Panc1 (cell line): ENCODE data around the gene SHANK2. TPM values are rescaled to one million over a fixed set of nuclear protein-coding genes. Genes with fewer than 3 reads are reported as not detected.

ENCODE experiments used
- ATAC-seq: fragments of 200-7000 bp; cut with Tn5 transposase; 2 replicates; pipeline ENCODE4 v1.9.1; 2020; ENCODE audit warnings: mild to moderate bottlenecking, moderate library complexity
- BruUV-seq: library from RNA; stranded (reverse); fragments of 400-500 nt; replicated peaks from 2 replicates; lab custom pipeline; 2021; lab: Mats Ljungman, UMichigan
- CTCF ChIA-PET: fragments of 300-600 bp; sonication (Branson Sonifier 250); formaldehyde crosslinking; loops from one replicate; lab custom pipeline; 2022; ENCODE audit warnings: antibody characterized with exemption; lab: Charles Lee
- POLR2A ChIA-PET: fragments of 300-600 bp; sonication (Branson Sonifier 250); formaldehyde crosslinking; loops from one replicate; lab custom pipeline; 2022; ENCODE audit warnings: antibody characterized with exemption; lab: Charles Lee
- DNase-seq: peaks from one replicate; pipeline ENCODE4 v3.0.0-alpha.2; 2010; ENCODE audit warnings: low read depth, low spot score
- H3K27ac ChIP-seq: 2 replicates; pipeline ENCODE4 v1.5.1; 2011; ENCODE audit warnings: mild to moderate bottlenecking, low read length, inconsistent platforms
- H3K27me3 ChIP-seq: fragments of 200-500 bp; sonication (Bioruptor generic); 2 replicates; pipeline ENCODE4 v1.6.0; 2014; ENCODE audit warnings: low read length, inconsistent platforms; ENCODE audit not compliant: control insufficient read depth, insufficient read depth
- H3K36me3 ChIP-seq: fragments of 200-500 bp; sonication (Bioruptor generic); 2 replicates; pipeline ENCODE4 v1.5.1; 2014; ENCODE audit warnings: inconsistent platforms, mild to moderate bottlenecking, low read length, moderate library complexity; ENCODE audit not compliant: control insufficient read depth, insufficient read depth
- H3K4me1 ChIP-seq: 2 replicates; pipeline ENCODE4 v1.5.1; 2011; ENCODE audit warnings: inconsistent platforms, mild to moderate bottlenecking, low read length, moderate library complexity; ENCODE audit not compliant: control insufficient read depth, insufficient read depth
- H3K4me3 ChIP-seq, 2 experiments: 2 replicates each; pipeline ENCODE4 v1.5.1; 2011 to 2012; ENCODE audit warnings: low read depth in 2 of 2, low read length in 2 of 2, mild to moderate bottlenecking in 2 of 2, inconsistent platforms in 1 of 2, moderate library complexity in 1 of 2
- H3K9me3 ChIP-seq: fragments of 200-500 bp; sonication (Bioruptor generic); 2 replicates; pipeline ENCODE4 v1.5.1; 2014; ENCODE audit warnings: low read depth, mild to moderate bottlenecking, inconsistent platforms, low read length, moderate library complexity; ENCODE audit not compliant: control insufficient read depth, insufficient read depth
- CTCF ChIP-seq: fragments of 450-650 bp; IDR thresholded peaks from 2 replicates; pipeline ENCODE4 v1.5.1; 2017; ENCODE audit warnings: mild to moderate bottlenecking
- POLR2AphosphoS5 ChIP-seq: IDR thresholded peaks from 2 replicates; pipeline ENCODE4 v1.6.1; 2012; ENCODE audit warnings: mild to moderate bottlenecking, low read depth, low read length, moderate library complexity
- SIN3A ChIP-seq: IDR thresholded peaks from 2 replicates; pipeline ENCODE4 v1.6.1; 2012; ENCODE audit warnings: low read depth, mild to moderate bottlenecking, low read length, moderate library complexity, borderline replicate concordance; ENCODE audit not compliant: insufficient read depth
- TCF7L2 ChIP-seq: IDR thresholded peaks from 2 replicates; pipeline ENCODE4 v1.6.1; 2011; ENCODE audit warnings: mild to moderate bottlenecking, low read depth, low read length, inconsistent platforms
- in situ Hi-C: cut with HindIII; loops from 2 replicates; pipeline ENCODE4 v1.10.0; 2016; ENCODE audit warnings: low sequenced_read_pairs, low pct_unique_long_range_greater_than_20kb
- intact Hi-C: fragments of 100-400 bp; cut with micrococcal nuclease; formaldehyde crosslinking; loops from one replicate; pipeline ENCODE4 v1.10.0; 2022; ENCODE audit not compliant: unreplicated experiment
- total RNA-seq: library from RNA; stranded (reverse); gene quantifications from one replicate; pipeline ENCODE4 v1.2.1, GENCODE V29; 2021; ENCODE audit not compliant: unreplicated experiment
- TF ChIP-seq, protein P1 (sequence below), 2 experiments: IDR thresholded peaks; 2 replicates each; pipeline ENCODE4 v1.6.1; 2011 to 2012; ENCODE audit warnings: low read depth in 2 of 2, control low read depth in 1 of 2, low read length in 1 of 2, mild to moderate bottlenecking in 1 of 2, moderate library complexity in 1 of 2; ENCODE audit not compliant: insufficient read depth in 1 of 2

Gene SHANK2
- total RNA-seq, 1 experiment from 2014 or later = 1.7 TPM

DNA sequence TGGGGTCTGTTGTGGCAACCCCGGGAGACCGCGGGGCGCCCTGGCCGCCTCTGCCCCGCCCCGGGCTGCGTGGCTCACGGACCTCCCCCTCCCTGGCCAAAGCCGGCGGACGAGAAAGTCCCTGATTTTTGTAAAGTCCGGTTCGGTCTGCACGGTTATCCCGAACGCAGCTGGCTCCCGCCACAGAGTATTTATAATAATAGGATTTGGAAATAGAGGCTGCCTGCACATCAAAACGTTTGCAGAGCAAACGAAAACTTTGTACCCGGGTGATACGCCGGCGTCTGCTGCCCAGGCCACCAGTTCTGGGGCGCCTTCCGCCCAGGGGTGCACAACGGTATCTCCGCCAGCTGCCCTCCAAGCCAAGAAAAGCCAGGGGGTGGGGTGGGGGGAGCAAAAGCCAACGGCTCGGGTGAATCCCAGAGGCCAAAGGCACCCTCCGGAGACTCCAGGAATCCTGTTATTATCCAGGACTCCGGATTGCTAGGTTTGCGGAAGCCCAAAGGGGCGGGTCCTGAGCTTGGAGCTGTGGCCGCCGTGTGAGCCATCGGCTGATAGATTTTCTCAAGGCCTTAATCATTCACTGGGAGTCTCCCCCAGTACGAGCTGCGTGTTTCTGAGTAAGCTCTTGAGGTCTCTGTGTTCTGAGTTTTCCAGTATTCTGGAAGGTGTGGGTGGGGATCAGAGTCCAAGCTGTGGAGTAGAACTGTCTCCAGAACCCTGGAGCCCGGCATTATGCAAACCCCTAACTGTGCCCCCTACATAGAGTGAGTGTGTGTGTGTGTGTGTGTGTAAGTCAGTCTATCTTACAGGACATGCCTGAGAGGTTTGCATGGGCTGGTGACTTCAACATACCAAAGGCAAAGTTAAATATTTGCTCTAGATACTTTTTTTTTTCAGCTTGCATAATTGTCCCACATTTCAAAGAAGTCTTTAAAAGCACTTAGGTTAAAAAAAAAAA, 673 bp upstream of the SHANK2 start:
- ChIA-PET POLR2A (interaction anchor here (0.7 kb wide), 1 partner anchor 146 kb away, joined by 4 read pairs; no protein-coding TSS in a partner anchor), CTCF (interaction anchor here (0.5 to 0.7 kb wide), 2 partner anchors 166 to 1052 kb away, joined by 3 to 6 read pairs; no protein-coding TSS in a partner anchor)
- intact Hi-C loops (no loop called here), in situ Hi-C loops (no loop called here)
- Histone ChIP-seq H3K4me1 (peaks cover 7% of the 10 kb centered on the region), H3K36me3 (no peaks in the 10 kb centered on the region; the same call in 1 of the 2 replicates), H3K27me3 (peaks cover 15% of the 10 kb centered on the region), H3K9me3 (no peaks in the 10 kb centered on the region), H3K4me3 (peak overlapping the region; percentile 35 to 57), H3K27ac (no peak overlapping the region)
- no peak for DNase-seq
- ATAC-seq = peak; percentile 70
- no peak for TF ChIP-seq SIN3A
- TF ChIP-seq CTCF = no peak
- TF ChIP-seq TCF7L2 = no peak
- no peak for TF ChIP-seq POLR2AphosphoS5
- TF ChIP-seq, protein P1, sequence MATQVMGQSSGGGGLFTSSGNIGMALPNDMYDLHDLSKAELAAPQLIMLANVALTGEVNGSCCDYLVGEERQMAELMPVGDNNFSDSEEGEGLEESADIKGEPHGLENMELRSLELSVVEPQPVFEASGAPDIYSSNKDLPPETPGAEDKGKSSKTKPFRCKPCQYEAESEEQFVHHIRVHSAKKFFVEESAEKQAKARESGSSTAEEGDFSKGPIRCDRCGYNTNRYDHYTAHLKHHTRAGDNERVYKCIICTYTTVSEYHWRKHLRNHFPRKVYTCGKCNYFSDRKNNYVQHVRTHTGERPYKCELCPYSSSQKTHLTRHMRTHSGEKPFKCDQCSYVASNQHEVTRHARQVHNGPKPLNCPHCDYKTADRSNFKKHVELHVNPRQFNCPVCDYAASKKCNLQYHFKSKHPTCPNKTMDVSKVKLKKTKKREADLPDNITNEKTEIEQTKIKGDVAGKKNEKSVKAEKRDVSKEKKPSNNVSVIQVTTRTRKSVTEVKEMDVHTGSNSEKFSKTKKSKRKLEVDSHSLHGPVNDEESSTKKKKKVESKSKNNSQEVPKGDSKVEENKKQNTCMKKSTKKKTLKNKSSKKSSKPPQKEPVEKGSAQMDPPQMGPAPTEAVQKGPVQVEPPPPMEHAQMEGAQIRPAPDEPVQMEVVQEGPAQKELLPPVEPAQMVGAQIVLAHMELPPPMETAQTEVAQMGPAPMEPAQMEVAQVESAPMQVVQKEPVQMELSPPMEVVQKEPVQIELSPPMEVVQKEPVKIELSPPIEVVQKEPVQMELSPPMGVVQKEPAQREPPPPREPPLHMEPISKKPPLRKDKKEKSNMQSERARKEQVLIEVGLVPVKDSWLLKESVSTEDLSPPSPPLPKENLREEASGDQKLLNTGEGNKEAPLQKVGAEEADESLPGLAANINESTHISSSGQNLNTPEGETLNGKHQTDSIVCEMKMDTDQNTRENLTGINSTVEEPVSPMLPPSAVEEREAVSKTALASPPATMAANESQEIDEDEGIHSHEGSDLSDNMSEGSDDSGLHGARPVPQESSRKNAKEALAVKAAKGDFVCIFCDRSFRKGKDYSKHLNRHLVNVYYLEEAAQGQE (IDR thresholded peaks at IDR 0.05; ENCODE audit: insufficient read depth in 1 of 2, low read depth in 2 of 2, low read length in 1 of 2) = no peak
- no TSS peak for BruUV-seq

DNA sequence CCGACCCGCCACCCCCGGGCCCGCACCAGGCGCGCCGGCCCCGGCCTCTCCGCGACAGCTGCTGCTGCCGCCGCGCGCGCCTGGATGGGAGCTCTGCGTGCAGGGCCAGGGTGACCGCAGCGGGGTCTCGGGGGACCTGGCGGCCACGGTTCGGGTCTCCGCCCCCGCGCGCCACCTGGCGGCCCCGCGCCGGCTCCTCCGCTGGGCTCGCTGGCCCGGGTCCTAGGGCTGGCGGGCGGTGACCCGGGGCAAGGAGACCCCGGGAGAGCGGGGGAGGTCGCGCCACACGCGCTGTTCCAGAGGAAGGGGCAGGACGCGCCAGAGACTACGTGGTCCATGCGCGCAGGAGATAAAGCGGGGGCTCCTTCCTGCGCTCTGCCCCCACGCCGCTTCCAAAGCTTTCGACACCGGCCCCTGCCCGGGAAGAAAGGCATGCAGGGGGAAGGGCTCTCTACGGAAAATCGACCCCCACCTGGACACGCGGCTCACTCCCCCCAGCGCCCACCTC, 562 bp downstream of the SHANK2 start:
- peaks cover 7% of the 10 kb centered on the region for H3K4me1 ChIP-seq
- TF ChIP-seq CTCF (peak; percentile 95), TCF7L2 (no peak)
- H3K4me3 ChIP-seq = peak overlapping the region; percentile 35 to 57
- ChIA-PET POLR2A (no interaction called here), CTCF (interaction anchor here (0.6 kb wide), 2 partner anchors 20 to 408 kb away, joined by 3 to 4 read pairs; no protein-coding TSS in a partner anchor)
- H3K27me3 ChIP-seq = peaks cover 15% of the 10 kb centered on the region
- DNase-seq = no peak
- BruUV-seq = no TSS peak
- in situ Hi-C loops = no loop called here
- intact Hi-C loops = no loop called here
- no peak overlapping the region for H3K27ac ChIP-seq
- H3K36me3 ChIP-seq = no peaks in the 10 kb centered on the region; the same call in 1 of the 2 replicates
- no peaks in the 10 kb centered on the region for H3K9me3 ChIP-seq
- peak; percentile 72 for ATAC-seq
